HG02943 (cell line): ENCODE data around the gene CAMK1D.
A peak's percentile ranks its signal among the peaks of the same experiment; 100 is the strongest.
"Not testable (repeated sequence)": the region's sequence is repeated elsewhere in the genome, so short reads cannot be mapped to it uniquely, and the experiment has no call there.

Experiments used
- ATAC-seq: cut with Tn5 transposase; IDR thresholded peaks from one replicate; pipeline ENCODE4 v1.9.1; 2021; ENCODE audit warnings: mild to moderate bottlenecking, low read depth, moderate library complexity; ENCODE audit not compliant: unreplicated experiment

CAMK1D gene

DNA sequence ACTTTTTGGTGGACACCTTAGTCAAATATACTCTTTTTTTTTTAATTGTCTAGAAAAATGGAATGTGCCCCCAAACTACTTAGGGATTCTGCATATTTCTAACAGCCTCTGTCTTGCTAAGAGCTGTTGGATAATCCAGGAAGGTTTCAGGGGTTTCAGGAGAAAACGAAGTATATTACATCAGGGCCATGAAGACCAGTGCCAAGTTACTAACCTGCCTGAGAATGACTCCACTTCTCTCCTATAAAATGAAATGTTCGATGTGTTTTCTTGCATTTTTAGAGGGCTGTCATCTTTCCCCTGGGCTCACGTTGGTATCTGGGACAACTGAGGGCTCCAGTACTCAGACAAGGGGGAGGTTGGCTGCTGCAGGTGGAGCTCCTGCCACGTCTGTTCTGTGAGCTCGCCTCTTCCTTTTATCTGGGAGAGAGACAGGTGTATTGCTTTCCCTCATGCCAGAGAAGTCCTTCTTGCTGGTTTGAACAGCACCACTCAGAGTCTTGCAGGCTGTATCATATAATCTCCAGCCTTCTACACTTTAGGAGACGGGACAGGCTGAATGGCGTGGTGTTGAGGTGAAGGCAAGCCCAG is 71.3 kb downstream of the CAMK1D start:
- no peak for ATAC-seq

GRCh38 chr10:12422189-12422588 is 72.8 kb downstream of the CAMK1D start:
- ATAC-seq, result no peak

- ATAC-seq, result no peak
These were observed 74.5 kb downstream of the CAMK1D start for GRCh38 chr10:12423896-12424295.

GRCh38 chr10:12427276-12427675 is 77.9 kb downstream of the CAMK1D start:
- no peak for ATAC-seq

GRCh38 chr10:12428447-12429135 is 79.2 kb downstream of the CAMK1D start:
- ATAC-seq, result no peak

GRCh38 chr10:12430406-12430982 is 81.1 kb downstream of the CAMK1D start:
- ATAC-seq, result no peak

GRCh38 chr10:12431151-12432101 is 82.1 kb downstream of the CAMK1D start:
- no peak for ATAC-seq

GRCh38 chr10:12432402-12433189 is 83.2 kb downstream of the CAMK1D start:
- ATAC-seq, result no peak

GRCh38 chr10:12434277-12434676 is 84.9 kb downstream of the CAMK1D start:
- no peak for ATAC-seq

- ATAC-seq, result not testable (repeated sequence)
These were observed 85.3 kb downstream of the CAMK1D start for GRCh38 chr10:12434677-12435076.

DNA sequence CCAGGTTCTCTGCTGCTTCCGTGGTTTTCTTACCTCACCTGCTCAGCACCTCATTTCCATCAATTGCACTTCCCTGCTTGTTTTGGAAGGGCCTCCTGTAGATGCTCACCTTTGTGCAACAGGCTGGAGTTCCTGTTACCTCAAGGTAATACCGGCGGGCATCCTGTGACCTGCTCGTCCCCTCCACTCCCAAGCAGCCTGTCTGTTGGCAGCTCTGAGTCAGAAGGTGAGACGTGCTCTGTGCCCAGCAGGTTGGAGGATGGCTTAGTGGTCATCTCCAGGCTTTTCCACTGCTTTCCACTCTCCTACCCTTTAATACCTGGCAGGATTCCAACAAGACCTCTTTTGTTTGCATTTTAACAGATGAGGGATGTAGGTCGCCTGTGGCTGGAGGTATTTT is 86.0 kb downstream of the CAMK1D start:
- ATAC-seq, result no peak

DNA sequence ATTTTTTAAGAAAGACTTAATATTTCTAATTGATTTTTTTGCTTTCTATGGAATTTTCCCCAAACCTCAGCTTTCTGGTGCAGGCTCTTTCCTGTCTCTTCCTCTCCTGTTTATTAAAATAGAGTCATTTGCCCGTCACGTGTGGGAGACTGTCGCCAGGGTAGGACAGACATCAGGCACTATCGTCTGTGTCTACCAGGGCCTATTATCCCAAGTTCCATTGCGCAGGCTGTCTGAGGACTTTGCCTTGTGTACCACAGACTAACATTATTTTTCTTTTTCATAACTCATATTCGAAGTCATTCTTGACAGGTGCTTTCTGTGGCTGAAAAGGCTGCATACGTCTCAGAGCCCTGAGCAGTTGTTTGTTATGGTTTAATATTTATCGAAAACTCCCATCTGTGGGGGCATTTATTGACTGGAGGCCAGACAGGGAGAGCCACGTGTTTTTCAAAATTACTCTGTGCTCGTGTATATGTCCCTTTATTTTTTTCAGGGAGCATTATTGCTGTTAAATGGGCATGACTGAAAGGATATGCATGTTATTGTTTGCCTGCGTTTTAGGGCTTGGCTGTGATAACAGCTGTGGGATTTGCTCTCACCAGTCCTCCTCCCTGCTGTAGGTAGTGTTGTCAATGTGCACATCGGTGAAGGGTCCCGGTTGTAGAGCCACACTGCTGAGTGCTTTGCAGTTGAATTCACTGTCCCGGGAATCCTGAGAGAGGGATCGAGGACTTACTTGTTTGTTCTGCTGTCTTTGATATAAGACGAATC is 89.8 kb downstream of the CAMK1D start:
- no peak for ATAC-seq

- not testable (repeated sequence) for ATAC-seq
These were observed 90.4 kb downstream of the CAMK1D start for GRCh38 chr10:12439767-12440166.

DNA sequence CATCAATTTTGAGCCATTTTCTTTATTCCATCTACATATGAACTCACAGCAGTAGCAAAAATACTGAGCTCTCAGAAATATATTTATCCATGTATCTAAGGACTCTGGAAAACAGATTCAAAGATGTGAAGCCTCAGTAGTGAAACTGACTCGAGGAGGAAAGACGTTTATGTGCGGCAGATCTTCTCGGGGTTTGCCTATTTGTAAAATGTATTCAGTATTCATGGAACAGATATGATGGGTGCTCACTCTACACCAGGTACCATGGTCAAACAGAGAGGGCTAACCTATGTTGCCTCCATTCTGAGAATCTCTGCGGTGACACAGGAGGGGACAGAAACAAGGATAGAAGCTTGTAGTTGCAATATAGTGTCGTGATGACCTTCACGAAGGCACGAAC is 93.7 kb downstream of the CAMK1D start:
- no peak for ATAC-seq

- ATAC-seq, result no peak
These were observed 95.8 kb downstream of the CAMK1D start for GRCh38 chr10:12444981-12445700.

DNA sequence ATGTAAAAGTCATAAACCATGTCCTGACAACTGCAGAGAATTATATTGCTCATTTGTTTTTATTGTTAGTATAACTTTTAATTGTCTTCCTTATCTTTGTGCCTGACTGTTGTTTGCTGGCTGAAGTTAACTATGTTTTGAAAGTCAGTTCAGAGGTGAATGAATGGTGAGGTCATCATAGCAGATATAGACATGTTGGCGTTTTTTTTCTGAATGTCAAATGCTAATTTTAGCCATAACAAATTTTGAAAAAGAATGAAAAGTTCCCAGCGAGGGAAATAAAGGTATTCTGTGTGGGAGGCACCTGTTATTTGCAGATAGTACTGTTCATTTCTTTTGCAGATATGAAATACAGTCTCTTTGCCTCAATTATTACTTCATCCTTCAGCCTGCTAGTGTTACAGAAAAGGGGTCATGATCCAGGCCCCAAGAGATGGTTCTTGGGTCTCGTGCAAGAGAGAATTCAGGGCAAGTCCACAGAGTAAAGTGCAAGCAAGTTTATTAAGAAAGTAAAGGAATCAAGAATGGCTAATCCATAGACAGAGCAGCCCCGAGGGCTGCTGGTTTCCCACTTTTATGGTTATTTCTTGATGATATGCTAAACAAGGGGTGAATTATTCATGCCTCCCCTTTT is 96.5 kb downstream of the CAMK1D start:
- ATAC-seq, result no peak

DNA sequence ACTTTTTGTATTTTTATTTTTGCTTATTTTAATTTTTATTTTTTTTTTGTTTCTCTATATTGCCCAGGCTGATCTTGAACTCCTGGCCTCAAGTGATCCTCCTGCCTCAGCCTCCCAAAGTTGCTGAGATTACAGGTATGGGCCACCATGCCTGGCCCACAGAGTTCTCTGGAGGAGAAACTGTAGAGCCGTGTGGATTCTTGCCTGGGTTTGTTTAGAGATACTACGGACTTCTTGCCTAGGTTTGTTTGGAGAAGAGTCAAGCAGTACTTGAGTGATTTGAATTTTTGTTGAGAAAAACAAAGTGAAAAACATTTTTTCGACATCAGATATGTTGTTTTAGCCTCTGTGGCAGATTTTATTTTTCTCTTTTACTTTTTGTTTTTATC is 99.0 kb downstream of the CAMK1D start:
- ATAC-seq, result peak; percentile 13

DNA sequence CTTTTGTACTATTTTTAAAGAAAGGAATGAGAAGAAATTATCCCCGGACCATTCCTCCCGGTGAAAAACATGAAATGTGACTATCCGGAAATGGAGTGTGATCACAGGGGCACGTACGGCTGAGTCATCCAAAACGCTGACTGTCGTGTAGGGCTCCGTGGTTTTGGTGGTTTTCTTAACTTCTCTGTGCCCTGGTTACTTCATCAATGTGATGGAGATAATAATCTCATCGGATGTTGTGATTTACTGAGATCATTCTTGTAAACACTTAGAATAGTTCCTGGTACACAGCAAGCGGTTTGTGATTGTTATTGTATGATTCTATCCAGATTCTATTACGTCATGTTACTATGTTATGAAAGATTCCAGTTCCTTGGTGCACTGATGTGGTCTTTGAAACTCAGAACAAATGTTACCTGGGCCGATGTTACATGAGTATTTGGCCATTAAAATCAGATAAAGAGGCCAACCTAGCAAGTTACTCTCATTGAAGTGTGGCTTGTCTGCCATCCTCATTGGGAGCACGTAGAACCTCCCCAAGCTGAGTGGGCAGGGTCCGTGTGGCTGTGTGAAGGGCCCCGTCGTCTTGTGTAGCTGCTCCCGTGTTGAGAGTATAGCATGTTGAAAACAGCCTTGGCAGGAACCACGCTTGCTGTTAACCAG is 99.5 kb downstream of the CAMK1D start:
- ATAC-seq, result peak; percentile 64
